ENCODE measurements around the gene ADSS2.
"Not testable (repeated sequence)": the region's sequence is repeated elsewhere in the genome, so short reads cannot be mapped to it uniquely, and the experiment has no call there.

DNA sequence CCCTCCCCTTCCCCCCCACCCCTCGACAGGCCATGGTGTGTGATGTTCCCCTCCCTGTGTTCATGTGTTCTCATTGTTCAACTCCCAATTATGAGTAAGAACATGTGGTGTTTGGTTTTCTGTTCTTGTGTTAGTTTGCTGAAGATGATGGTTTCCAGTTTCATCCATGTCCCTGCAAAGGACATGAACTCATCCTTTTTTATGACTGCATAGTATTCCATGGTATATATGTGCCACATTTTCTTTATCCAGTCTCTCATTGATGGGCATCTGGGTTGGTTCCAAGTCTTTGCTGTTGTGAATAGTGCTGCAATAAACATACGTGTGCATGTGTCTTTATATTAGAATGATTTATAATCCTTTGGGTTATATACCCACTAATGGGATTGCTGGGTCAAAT is 47.8 kb upstream of the ADSS2 start:
- TF ChIP-seq, protein P1, sequence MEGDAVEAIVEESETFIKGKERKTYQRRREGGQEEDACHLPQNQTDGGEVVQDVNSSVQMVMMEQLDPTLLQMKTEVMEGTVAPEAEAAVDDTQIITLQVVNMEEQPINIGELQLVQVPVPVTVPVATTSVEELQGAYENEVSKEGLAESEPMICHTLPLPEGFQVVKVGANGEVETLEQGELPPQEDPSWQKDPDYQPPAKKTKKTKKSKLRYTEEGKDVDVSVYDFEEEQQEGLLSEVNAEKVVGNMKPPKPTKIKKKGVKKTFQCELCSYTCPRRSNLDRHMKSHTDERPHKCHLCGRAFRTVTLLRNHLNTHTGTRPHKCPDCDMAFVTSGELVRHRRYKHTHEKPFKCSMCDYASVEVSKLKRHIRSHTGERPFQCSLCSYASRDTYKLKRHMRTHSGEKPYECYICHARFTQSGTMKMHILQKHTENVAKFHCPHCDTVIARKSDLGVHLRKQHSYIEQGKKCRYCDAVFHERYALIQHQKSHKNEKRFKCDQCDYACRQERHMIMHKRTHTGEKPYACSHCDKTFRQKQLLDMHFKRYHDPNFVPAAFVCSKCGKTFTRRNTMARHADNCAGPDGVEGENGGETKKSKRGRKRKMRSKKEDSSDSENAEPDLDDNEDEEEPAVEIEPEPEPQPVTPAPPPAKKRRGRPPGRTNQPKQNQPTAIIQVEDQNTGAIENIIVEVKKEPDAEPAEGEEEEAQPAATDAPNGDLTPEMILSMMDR (IDR thresholded peaks at IDR 0.05): not testable (repeated sequence)
- TF ChIP-seq EZH2, EZH2phosphoT487 (IDR thresholded peaks at IDR 0.05): not testable (repeated sequence)

Data from neural progenitor cell (in vitro differentiated cells).